ENCODE results near the gene CCL1. TPM values are rescaled to one million over a fixed set of nuclear protein-coding genes. Genes with fewer than 3 reads are reported as not detected.

Gene CCL1
- total and polyA plus RNA-seq, 9 of the 15 experiments (the other 6 are each of a cell fraction or from before 2014, with no cell fraction given), result 0.45 TPM; not detected in 8

DNA sequence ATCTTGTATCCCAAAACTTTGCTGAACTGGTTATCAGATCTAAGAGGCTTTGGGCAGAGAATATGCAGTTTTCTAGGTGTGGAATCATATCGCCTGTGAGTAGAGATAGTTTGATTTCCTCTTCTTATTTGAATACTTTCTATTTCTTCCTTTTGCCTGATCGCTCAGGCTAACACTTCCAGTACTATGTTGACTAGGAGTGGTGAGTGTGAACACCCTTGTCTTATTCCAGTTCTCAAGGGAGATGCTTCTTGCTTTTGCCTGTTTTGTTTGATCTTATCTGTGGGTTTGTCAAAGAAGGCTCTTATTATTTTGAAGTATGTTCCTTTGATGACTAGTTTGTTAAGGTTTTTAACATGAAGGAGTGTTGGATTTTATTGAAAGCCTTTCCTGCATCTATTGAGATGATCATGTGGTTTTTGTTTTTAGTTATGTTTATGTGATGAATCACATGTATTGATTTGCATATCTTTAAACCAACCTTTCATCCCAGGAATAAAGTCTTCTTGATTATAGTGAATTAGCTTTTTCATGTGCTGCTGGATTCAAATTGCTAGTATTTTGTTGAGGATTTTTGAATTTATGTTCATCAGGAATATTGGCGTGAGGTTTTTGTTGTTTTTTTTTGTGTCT, 23.8 kb downstream of the CCL1 start (continued):
- no peak for TF ChIP-seq MNT (conservative IDR thresholded peaks at IDR 0.05)
- TF ChIP-seq XRCC4 (IDR thresholded peaks at IDR 0.05; ENCODE audit: extremely low read depth, insufficient read depth, insufficient read length), result no peak
- no peak for TF ChIP-seq ILK (tag; IDR thresholded peaks at IDR 0.05; ENCODE audit: borderline replicate concordance, low read depth)

GRCh38 chr17:34337701-34338100, 25.3 kb downstream of the CCL1 start:
- WGBS (ENCODE audit: insufficient coverage, low coverage, missing lambda C conversion rate), result 0% methylated on average over 1 of the region's 1 CpG
- in situ Hi-C loops (cut with MboI), result no loop called here
- no TSS peak for BruUV-seq (replicated peaks)
- no peak for TF ChIP-seq SAP30 (IDR thresholded peaks at IDR 0.05; ENCODE audit: borderline replicate concordance, insufficient read depth, low read depth, low read length, poor library complexity, severe bottlenecking)
- TF ChIP-seq COPS2 (conservative IDR thresholded peaks at IDR 0.05), result no peak
- TF ChIP-seq BRD4 (IDR thresholded peaks at IDR 0.05), result no peak
- TF ChIP-seq SRSF1 (IDR thresholded peaks at IDR 0.05; ENCODE audit: low read depth, low read length), result no peak
- no peak for TF ChIP-seq PATZ1 (CRISPR knock-in tag; IDR thresholded peaks at IDR 0.05; ENCODE audit: borderline replicate concordance)
- TF ChIP-seq ZC3H11A (IDR thresholded peaks at IDR 0.05; ENCODE audit: low read depth, low read length), result no peak
- TF ChIP-seq RFX7 (CRISPR knock-in tag; IDR thresholded peaks at IDR 0.05), result no peak
- no peak for TF ChIP-seq ATF1 (CRISPR knock-in tag; IDR thresholded peaks at IDR 0.05)
- no peak for TF ChIP-seq ATF1 (tag; IDR thresholded peaks at IDR 0.05)
- no peak for TF ChIP-seq PHF8 (IDR thresholded peaks at IDR 0.05; ENCODE audit: borderline replicate concordance, low read length)
- TF ChIP-seq MTA2 (IDR thresholded peaks at IDR 0.05; ENCODE audit: low read depth), result no peak
- TF ChIP-seq KAT2B (IDR thresholded peaks at IDR 0.05; ENCODE audit: low read depth, low read length), result no peak
- no peak for TF ChIP-seq EGR1 (conservative IDR thresholded peaks at IDR 0.05)
- TF ChIP-seq NR4A1 (CRISPR knock-in tag; IDR thresholded peaks at IDR 0.05), result no peak
- TF ChIP-seq NR4A1 (tag; IDR thresholded peaks at IDR 0.05), result no peak
- TF ChIP-seq PHB (CRISPR knock-in tag; IDR thresholded peaks at IDR 0.05), result no peak
- no peak for TF ChIP-seq ZFP36 (IDR thresholded peaks at IDR 0.05; ENCODE audit: low read depth, low read length, partially characterized antibody)
- TF ChIP-seq FOXP1 (CRISPR knock-in tag; IDR thresholded peaks at IDR 0.05), result no peak

More at GRCh38 chr17:34337701-34338100, 25.3 kb downstream of the CCL1 start:
- no peak for FAIRE-seq
- Histone ChIP-seq H2AFZ (ENCODE audit: low read depth, low read length) (no peak overlapping the region), H3K4me1 (replicated peaks in 1 of 2; ENCODE audit: control insufficient read depth in 2 of 2, insufficient read depth in 2 of 2, low read length in 2 of 2) (no peaks in the 10 kb centered on the region), H3K9ac (ENCODE audit: insufficient read depth in 1 of 2, low read depth in 2 of 2, low read length in 2 of 2) (no peak overlapping the region), H3K79me2 (ENCODE audit: control insufficient read depth, insufficient read depth, low read length) (no peaks in the 10 kb centered on the region), H3K36me3 (ENCODE audit: control insufficient read depth, insufficient read depth, low read length) (no peaks in the 10 kb centered on the region), H3K9me3 (replicated peaks; ENCODE audit: control insufficient read depth, insufficient read depth, low read depth, low read length) (no peaks in the 10 kb centered on the region), H3K9me1 (ENCODE audit: control insufficient read depth, insufficient read depth, low read length) (no peaks in the 10 kb centered on the region), H4K20me1 (replicated peaks; ENCODE audit: control insufficient read depth, insufficient read depth, low read length) (no peaks in the 10 kb centered on the region), H3K4me2 (ENCODE audit: insufficient read depth, low read length) (no peak overlapping the region), H3K27me3 (ENCODE audit: control insufficient read depth in 2 of 2, insufficient read depth in 2 of 2, low read length in 2 of 2) (no peaks in the 10 kb centered on the region), H3K4me3 (no peak overlapping the region), H3K27ac (ENCODE audit: extremely low read depth, low read depth, low read length) (no peak overlapping the region)
- ChIA-PET CTCF (ENCODE audit: low intra/inter-chr PET ratio) (no interaction called here), POLR2A (no interaction called here)
- intact Hi-C loops (cut with micrococcal nuclease), result no loop called here
- DNase-seq (ENCODE audit: extremely low read depth in 1 of 4, low spot score in 3 of 4), result no peak
- no peak for ATAC-seq

Measured in K562 (cell line).